ENCODE results near the gene USP48. TPM values are rescaled to one million over a fixed set of nuclear protein-coding genes. Genes with fewer than 3 reads are reported as not detected.

Gene USP48
- total RNA-seq, 1 donor from 2014 or later = 54.5 TPM

- Mint-ChIP-seq H3K36me3 (ENCODE audit: low read depth) (peaks cover 5% of the 10 kb centered on the region), H3K4me3 (ENCODE audit: unreplicated experiment) (no peak within 1 kb of the TSS), H3K27me3 (ENCODE audit: low read depth) (peaks cover 3% of the 10 kb centered on the region), H3K9me3 (ENCODE audit: low read depth) (no peaks in the 10 kb centered on the region), H3K27ac (ENCODE audit: unreplicated experiment) (no peak within 1 kb of the TSS), H3K4me1 (ENCODE audit: low read depth) (peaks cover 5% of the 10 kb centered on the region)
- DNase-seq (ENCODE audit: low spot score) = no peak
- TF ChIP-seq CTCF (IDR thresholded peaks at IDR 0.05) = no peak
Measured at GRCh38 chr1:21811875-21812305, 28.9 kb upstream of the USP48 start, which contains the start of gene LDLRAD2. TSS of gene LDLRAD2 (plus strand) at chr1:21812265. CDS start at chr1:21812452, 187 bp downstream.

GRCh38 chr1:21804536-21804935, 21.6 kb upstream of the USP48 start:
- Mint-ChIP-seq H3K27ac (ENCODE audit: unreplicated experiment) (no peak overlapping the region), H3K4me1 (ENCODE audit: low read depth) (no peaks in the 10 kb centered on the region), H3K4me3 (ENCODE audit: unreplicated experiment) (no peak overlapping the region), H3K36me3 (ENCODE audit: low read depth) (no peaks in the 10 kb centered on the region), H3K9me3 (ENCODE audit: low read depth) (no peaks in the 10 kb centered on the region), H3K27me3 (ENCODE audit: low read depth) (no peaks in the 10 kb centered on the region)
- no peak for TF ChIP-seq CTCF (IDR thresholded peaks at IDR 0.05)
- DNase-seq (ENCODE audit: low spot score) = no peak

- Mint-ChIP-seq H3K36me3 (ENCODE audit: low read depth) (no peaks in the 10 kb centered on the region), H3K27ac (ENCODE audit: unreplicated experiment) (no peak overlapping the region), H3K4me3 (ENCODE audit: unreplicated experiment) (no peak overlapping the region), H3K4me1 (ENCODE audit: low read depth) (no peaks in the 10 kb centered on the region), H3K9me3 (ENCODE audit: low read depth) (no peaks in the 10 kb centered on the region), H3K27me3 (ENCODE audit: low read depth) (no peaks in the 10 kb centered on the region)
- no peak for DNase-seq (ENCODE audit: low spot score)
- no peak for TF ChIP-seq CTCF (IDR thresholded peaks at IDR 0.05)
Measured at GRCh38 chr1:21801100-21801499, 18.2 kb upstream of the USP48 start.

GRCh38 chr1:21799730-21800129, 16.8 kb upstream of the USP48 start:
- Mint-ChIP-seq H3K27ac (ENCODE audit: unreplicated experiment) (no peak overlapping the region), H3K27me3 (ENCODE audit: low read depth) (no peaks in the 10 kb centered on the region), H3K4me1 (ENCODE audit: low read depth) (no peaks in the 10 kb centered on the region), H3K4me3 (ENCODE audit: unreplicated experiment) (no peak overlapping the region), H3K36me3 (ENCODE audit: low read depth) (no peaks in the 10 kb centered on the region), H3K9me3 (ENCODE audit: low read depth) (no peaks in the 10 kb centered on the region)
- DNase-seq (ENCODE audit: low spot score) = no peak
- no peak for TF ChIP-seq CTCF (IDR thresholded peaks at IDR 0.05)

GRCh38 chr1:21795075-21795474, 12.1 kb upstream of the USP48 start:
- Mint-ChIP-seq H3K36me3 (ENCODE audit: low read depth) (no peaks in the 10 kb centered on the region), H3K9me3 (ENCODE audit: low read depth) (no peaks in the 10 kb centered on the region), H3K27ac (ENCODE audit: unreplicated experiment) (no peak overlapping the region), H3K4me3 (ENCODE audit: unreplicated experiment) (no peak overlapping the region), H3K27me3 (ENCODE audit: low read depth) (no peaks in the 10 kb centered on the region), H3K4me1 (ENCODE audit: low read depth) (no peaks in the 10 kb centered on the region)
- TF ChIP-seq CTCF (IDR thresholded peaks at IDR 0.05) = no peak
- DNase-seq (ENCODE audit: low spot score) = no peak

All from chondrocyte (in vitro differentiated cells).